GM19043 (cell line): ENCODE measurements around the gene YES1.

Experiments
- ATAC-seq: cut with Tn5 transposase; IDR thresholded peaks from one replicate; pipeline ENCODE4 v1.9.1; 2021; ENCODE audit warnings: low read depth; ENCODE audit not compliant: unreplicated experiment

The YES1 gene

DNA sequence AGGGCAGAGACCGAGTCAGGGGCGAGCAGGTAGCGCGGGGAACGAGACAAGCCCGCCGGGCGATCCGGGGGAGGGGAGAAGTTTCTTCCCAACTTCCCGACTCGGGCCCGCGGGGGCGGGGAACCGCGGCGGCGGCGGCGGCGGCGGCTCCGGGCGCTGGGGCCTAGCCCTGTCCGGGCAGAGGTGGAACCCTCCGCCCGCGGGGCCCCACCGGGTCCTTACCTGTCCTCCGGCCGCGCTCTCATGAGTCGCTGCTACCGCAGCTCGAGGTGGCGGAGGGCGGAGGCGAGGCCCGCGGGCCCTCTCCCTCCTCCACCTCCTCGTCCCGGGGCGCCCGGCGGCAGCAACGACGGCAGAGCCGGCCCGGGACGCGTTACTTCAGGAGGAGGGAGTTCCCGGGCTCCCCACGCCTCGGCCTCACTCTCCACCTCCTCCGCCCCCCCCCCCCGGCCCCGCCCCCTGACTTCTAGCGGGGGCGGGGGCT lies at the start of gene YES1:
Gene YES1 (minus strand): TSS at position 351 of the 484 bp plus-strand sequence. CDS start 55,415 bp downstream, outside the sequence.
- peak; percentile 38 for ATAC-seq

DNA sequence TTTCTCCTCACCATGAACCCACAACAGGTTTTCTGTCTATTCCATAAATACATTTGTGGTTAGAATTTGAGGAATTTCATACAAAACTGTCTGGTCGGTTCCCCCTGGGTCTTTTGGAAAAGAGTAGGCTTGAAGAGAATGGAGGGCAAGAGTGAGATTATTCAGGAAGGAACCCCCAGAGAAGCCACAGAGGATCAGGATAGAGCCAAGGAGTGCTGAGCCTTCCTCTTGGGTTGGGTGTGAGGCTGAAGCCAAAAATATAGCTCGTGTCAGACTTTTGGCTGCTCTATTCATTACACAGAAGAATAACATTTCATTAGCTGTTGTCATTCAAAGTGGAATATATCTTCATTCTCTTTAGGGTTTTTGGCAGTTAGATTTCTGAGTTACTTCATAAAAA lies 45.9 kb upstream of the YES1 start:
- ATAC-seq: no peak

DNA sequence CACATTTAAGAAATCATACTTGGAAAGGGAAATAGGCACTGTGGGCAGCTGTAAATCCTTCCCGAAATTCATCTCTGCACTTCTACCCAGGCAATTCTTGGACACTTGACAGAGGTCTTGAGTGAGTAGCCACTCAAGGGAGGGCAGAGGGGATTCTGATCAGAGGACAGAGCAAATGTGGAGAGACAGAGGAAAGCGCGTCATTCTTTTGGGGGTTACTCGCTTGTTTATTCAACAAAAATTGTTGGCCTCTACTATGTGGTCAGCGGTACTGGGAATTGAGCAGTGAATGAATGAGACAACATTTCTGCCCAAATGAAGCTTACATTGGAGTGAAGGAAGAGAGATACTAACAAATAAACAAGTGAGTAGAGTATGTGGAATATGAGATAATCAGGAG lies 41.4 kb upstream of the YES1 start:
- no peak for ATAC-seq

DNA sequence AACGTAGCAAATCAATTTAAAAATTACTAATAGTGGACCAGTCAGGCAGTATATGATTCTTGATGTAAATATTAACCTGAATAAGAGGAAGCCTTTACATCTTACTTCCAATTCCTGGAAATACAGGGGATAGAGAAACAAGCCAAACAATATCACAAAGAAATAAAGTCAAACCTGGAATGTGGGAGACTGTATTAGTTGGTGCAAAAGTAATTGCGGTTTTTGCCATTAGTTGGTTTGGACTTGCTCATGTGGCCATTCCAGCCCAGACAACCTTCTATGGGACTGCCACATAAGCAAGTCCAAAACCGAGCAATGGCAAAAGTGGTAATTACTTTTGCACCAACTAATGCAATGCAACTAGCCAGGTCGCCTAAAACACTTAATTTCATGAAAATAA lies 38.9 kb upstream of the YES1 start:
- ATAC-seq: no peak

DNA sequence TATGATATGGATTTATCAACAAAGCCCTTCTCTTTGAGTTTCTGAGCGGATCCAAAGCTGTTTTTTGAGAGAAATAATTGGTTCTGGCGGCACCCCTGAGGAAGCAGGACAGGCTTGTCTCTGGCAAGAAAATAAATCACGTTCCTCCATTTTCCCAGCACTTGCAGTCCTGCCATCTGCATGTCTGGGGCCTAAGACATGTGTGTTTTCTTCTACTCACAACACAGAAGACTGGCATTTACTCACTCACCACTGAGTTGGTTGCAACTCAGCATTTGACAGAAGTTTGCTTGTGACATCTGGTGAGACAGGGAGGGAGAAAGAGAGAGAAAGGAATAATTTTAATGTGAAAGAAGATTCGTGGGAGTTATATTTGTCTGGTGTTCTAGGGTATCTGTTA lies 37.0 kb upstream of the YES1 start:
- no peak for ATAC-seq

DNA sequence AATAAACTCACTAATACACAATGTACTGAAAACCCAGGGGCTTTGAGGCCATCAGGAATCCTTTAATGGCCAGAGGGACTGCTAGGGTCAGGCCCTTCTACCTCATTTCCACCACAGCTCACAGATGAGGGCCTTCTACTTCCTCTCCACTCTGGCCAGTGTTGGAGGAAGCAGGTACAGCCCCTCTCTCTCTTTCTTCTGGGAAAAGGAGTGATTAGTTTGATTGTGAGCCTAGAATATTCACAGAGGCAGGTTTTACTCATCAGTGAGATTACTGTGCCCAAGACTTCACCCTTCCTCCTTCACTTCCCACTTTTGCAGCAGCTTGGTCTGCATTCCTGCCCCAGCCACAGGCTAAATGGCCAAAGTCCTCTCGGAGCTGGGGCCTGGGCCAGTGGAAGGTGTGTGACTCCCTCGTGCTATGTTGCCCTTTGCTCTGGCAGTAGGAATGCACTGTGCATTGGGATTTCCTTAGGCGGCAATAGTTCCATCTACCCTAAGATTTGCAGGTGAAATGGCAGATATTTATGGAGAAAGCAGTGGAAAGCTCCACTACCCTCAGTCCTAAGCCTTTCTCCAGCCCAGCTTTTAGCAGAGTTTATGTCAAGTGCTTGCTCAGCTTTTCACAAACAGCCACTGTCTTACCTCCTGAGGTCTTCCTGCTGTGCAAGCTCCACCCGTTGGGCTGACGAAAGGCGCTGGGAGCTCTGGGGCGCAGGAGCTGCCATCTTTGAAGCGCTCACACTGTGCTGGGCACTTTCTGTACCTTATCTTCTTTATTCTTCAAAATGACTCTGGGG lies 36.2 kb upstream of the YES1 start:
- ATAC-seq: no peak

DNA sequence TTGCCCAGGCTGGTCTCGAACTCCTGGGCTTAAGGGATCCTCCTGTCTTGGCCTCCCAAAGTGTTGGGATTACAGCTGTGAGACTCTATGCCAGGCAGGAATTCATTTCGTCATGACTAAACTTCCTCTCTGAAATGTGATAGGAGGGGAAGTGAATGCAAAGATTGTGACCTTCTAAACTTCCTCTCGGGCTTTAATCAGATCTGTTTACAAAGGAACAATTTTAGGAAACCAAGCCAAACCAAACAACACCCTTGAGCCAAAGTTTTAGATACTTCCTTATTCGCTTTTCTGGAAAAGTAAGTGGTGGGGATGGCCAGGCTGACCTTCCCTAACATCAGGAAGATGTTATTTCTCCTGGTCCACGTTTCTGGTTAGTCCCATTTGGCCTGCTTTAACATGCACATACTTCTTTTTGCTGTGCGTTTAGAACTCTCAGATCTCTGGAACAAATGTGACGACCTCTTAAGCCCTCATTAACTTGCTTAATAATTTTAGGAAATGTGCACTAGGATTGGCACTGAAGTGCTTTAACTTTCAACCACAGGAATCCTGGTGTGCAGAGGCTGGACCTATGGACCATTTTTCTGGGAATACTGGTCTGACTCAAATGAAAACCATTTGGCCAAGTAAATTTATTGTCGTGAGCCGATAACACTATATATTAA lies 33.2 kb upstream of the YES1 start:
- ATAC-seq: no peak

DNA sequence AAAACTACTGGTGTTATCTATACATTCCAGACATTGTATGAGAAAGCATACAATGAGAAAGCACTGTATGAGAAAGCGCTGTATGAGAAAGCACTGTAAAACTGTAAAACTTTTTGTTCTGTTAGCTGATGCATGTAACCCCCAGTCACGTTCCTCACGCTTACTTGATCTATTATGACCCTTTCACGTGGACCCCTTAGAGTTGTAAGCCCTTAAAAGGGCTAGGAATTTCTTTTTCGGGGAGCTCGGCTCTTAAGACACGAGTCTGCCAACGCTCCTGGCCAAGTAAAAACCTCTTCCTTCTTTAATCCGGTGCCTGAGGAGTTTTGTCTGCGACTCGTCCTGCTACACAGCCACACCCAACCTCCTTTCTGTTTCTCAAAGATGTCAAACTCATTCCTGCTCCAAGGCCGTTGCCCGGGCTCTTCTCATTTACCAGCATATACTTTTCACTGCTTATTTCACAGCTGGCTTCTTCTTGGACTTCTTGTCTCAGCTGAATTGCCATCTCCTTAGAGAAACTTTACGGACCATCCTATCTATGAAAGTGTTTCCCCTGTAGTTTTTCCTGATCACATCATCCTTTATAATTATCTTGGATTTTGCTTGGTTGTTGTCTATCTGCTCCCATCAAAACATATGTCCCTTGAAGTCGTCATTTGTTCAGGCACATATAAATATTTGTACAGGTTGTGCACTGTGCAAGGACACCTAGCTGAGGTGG lies 29.8 kb upstream of the YES1 start:
- ATAC-seq: no peak

DNA sequence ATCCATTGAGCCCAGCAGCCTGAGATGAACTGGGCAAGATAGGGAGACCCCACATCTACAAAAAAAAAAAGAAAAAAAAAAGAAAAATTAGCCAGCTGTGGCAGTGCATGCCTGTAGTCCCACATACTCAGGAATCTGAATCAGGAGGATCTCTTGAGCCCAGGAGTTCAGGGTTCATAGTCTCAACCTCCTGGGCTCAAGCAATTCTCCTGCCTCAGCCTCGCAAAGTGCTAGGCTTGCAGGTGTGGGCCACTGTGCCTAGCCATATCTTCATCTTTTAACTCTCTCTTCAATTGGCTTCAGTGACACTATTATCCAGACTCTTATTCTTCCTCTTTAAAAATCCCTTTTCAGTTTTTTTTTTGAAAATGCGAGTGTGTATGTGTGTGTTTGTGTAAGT lies 28.5 kb upstream of the YES1 start:
- ATAC-seq: no peak

DNA sequence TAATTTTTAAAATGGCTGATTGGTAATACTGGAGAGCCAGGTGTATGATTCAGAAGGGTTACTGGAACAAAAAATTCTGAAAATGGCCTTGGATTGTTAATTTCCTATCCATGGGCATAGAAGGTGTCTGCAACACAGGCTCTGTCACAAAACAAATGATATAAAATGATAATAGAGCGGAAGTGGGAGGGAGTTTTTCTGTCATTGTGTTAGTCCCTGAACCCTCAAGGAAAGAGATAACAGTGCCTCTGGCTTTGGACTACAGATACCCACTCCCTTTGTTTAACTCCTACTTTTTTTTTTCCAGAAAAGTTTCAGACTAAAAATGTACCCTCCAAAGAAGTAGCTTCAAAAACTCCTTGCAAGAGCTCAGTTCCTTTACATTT lies 28.0 kb upstream of the YES1 start:
- ATAC-seq: no peak

DNA sequence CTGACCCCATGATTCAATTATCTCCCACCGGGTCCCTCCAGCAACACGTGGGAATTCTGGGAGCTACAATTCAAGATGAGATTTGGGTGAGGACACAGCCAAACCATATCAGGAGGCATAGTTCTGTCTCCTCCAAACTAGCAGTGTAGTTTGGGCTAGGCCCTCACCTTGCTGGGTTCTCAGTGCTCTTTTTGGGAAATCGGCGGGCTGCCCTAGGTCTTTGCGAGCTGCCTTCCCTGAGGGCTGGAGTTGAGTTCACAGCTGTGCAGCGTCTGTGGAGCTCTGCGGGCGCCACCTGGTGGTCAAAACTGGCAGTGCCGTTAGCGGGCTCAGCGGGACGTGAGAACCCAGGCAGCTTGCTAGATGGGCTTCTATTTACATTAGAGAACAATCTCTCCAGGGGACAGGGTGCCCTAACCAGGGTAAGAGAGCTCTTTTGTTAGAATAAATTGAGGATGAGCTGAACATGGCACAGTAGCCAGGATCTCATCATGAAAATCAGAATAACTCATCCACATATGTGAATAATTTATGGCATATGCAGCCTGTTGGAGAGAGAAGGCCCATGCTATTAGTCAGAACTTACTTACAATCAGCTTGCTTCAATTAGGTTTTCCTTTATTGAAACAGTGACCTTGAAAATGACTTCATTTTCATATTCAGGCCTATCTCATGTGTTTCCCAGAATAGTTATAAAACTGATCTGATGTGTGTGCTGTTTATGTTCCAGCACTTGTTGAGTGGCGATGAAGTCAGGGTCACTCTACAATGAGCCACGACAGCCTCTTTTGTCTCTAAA lies 27.4 kb upstream of the YES1 start:
- ATAC-seq: peak; percentile 99

DNA sequence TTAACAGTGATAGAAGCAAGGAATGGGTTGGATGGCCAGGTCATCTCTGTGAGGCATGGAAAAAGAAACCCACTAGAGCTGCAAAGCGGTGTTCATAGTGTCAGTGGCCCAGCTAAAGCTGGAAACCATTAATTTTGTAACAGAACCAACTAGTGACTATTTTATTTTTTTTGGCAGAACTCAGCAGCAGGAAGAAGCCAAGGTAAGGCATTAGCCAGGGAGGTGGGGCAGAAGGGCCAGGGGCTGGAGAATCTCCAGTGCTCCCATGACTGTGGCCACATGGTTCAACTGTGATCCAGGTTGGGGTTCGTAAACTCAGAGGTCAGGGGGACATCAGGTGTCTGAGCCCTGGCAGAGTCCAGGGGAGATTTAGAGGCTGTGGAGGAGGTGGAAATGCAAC lies 25.9 kb upstream of the YES1 start:
- no peak for ATAC-seq

DNA sequence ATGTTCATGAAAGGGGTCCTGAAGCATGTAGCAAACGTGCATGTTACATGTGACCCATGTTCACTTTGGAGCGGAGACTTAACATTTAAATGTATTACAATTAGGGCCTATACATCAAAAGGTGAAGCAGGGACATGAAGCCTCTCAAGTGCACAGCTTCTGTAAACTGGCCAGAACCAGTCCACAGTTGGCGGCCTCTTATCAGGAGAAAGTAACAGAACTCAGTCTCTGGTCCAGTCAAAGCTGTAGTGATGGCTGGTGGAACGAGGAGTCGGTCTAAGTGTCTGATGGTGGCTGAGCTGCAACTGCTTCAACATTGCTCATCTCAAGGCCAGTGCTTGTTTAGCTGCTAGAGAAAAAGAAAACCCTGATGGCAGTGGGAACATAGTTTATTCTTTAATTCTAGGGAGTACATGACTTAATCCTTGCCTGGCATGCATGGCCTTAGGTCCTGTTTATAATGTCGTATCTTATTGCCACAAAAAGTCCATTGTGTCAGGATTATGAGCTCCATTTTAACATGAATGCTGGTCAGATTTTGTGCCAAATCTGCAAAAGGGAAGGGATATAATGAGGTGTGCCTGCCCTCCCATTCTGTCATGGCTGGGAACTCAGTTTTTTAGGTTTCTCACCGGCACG lies 22.2 kb upstream of the YES1 start:
- ATAC-seq: no peak

DNA sequence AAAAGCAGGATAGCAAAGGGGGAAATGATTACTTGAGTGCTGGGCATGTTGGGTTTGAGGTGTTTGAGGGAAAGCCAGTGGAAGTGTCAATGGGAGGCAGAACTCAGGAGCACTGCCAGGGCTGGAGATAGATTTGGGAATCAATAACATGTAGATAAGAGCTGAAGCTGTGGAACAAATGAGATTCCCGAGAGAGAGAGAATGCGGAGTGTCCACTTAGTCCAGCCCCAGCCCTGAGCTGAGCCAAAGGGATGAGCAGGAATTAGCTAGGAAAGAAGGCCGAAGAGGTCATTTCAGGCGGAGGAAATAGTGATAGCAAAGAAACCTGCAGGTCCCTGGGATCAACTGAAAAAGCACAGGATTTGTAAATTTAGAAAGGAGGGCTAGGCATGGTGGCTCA lies 21.2 kb upstream of the YES1 start:
- no peak for ATAC-seq

DNA sequence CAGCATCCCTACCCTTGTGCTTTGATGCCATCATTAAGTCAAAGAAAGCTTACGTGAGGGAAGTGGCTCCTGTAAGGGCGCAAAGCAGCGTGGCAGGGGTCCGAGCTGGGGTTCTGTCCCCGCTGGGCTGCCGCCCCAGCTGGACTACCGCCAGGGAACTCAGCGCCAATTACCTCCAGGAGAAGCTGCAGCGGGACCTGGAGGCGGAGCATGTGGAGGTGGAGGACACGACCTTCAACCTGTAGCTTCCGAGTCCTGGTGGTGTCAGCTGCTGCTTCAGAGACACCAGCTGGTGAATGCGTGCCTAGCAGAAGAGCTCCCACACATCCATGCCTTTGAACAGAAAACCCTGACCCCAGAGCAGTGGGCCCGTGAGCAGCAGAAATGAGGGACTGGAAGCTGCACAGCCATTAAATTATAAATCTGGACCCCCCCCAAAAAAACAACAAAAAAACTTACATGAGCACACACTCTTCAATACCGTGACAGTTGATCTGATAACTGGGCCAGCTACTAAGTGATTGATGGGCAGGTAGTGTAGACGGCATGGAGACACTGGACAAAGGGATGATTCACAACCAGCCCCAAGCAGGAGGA lies 20.1 kb upstream of the YES1 start:
- no peak for ATAC-seq

DNA sequence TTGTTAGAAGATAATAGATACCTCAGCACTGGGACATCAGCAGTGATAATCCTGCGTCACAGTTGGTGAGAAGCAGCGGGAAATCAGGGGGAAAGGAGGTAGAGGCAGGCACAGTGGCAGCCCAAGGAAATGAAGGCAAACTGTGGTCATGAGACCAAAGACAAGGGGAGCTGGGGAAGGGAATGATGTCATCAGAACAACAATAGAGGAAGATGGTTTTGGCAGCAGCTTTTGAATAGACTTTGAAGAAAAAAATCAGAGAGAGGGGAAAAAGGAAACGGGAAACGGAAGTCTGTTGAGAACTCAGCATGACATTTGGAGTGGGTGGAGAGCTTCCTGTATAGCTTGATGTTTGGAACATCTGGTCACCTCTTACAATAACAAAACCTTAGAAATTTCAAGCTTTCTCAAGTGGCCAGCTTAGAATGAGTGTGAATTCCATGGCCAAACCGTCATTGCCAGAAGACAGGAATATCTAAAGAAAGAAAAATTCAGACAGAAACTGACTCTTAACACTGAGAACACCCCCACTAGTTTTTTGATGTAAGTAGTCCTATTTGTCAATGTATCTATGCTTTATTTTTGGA lies 18.4 kb upstream of the YES1 start:
- peak; percentile 62 for ATAC-seq

DNA sequence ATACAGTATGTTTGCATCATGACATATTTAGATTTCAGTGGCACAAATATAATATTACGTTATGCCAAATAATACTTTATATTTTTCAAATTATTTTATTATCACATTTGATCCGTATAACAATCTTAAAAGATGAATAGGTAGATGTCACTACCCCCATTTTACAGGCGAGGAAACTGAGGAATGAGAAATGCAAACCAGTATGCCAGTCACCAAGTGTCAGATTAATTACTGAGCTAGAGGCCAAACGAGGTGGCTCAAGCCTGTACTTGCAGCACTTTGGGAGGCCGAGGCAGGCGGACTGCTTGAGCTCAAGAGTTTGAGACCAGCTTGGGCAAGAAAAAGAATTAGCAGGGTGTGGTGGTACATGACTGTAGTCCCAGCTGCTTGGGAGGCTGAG lies 17.4 kb upstream of the YES1 start:
- ATAC-seq: no peak

DNA sequence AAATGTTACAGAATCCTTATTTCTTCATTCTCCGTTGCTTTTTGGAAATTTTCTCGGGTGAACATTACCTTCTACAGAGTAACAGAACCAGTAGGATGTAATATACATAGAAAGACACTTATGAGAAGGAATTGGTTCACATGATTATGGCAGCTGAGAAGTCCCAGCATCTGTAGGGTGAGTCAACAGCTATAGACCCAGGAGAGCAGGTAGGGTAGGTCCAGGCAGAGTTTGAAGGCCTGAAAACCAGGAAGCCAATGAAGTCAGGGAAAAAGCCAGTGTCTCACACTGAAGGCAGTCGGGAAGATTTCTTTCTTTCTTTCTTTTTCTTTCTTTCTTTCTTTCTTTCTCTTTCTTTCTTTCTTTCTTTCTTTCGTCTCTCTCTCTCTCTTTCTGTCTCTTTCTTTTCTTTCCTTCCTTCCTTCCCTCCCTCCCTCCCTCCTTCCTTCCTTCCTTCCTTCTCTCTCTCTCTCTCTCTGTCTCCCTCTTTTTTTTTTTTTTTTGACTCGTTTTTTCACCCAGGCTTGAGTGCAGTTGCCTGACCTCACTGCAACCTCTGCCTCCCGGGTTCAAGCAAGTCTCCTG lies 15.1 kb upstream of the YES1 start:
- no peak for ATAC-seq
